CD4-positive, CD25-positive, alpha-beta regulatory T cell (primary cell): ENCODE data around the gene TJP3. TPM values are rescaled to one million over a fixed set of nuclear protein-coding genes. Genes with fewer than 3 reads are reported as not detected.
A peak's percentile ranks its signal among the peaks of the same experiment; 100 is the strongest.

Source experiments
- ATAC-seq, 2 donors: fragments of 150-1000 bp; cut with Tn5 transposase; one replicate each; pipeline ENCODE4 v1.10.0; 2021; ENCODE audit warnings: low read depth in 2 of 2, moderate number of reproducible peaks in 2 of 2, moderate library complexity in 1 of 2
- DNase-seq, 3 donors: peaks; one replicate each; pipeline versions ENCODE4 v3.0.0 to v3.0.0-alpha.2; 2012 to 2022; ENCODE audit warnings: mixed read lengths in 1 of 3
- H3K27ac ChIP-seq: one replicate; pipeline ENCODE4 v1.7.0; 2013; ENCODE audit warnings: mild to moderate bottlenecking, low read length; ENCODE audit not compliant: insufficient read depth, poor library complexity, severe bottlenecking
- H3K27me3 ChIP-seq: one replicate; pipeline ENCODE4 v1.7.0; 2013; ENCODE audit warnings: low read length; ENCODE audit not compliant: control insufficient read depth, insufficient read depth
- H3K36me3 ChIP-seq: one replicate; pipeline ENCODE4 v1.7.0; 2013; ENCODE audit warnings: mild to moderate bottlenecking, low read length, moderate library complexity; ENCODE audit not compliant: control insufficient read depth, insufficient read depth
- H3K4me1 ChIP-seq: 2 replicates; pipeline ENCODE4 v1.7.0; 2013; ENCODE audit warnings: mild to moderate bottlenecking, low read length; ENCODE audit not compliant: insufficient read depth, control insufficient read depth, poor library complexity, severe bottlenecking
- H3K4me3 ChIP-seq: one replicate; pipeline ENCODE4 v1.7.0; 2013; ENCODE audit warnings: low read depth, mild to moderate bottlenecking, low read length, moderate library complexity
- H3K9me3 ChIP-seq, 2 experiments: 1 replicate in 1 of 2; 2 replicates in 1 of 2; pipeline ENCODE4 v1.7.0; 2013; ENCODE audit warnings: low read length in 2 of 2, mild to moderate bottlenecking in 1 of 2, moderate library complexity in 1 of 2; ENCODE audit not compliant: control insufficient read depth in 2 of 2
- H3K27ac Mint-ChIP-seq, 3 donors: one replicate each; pipeline ENCODE4 v1.8.0; 2020 to 2022; ENCODE audit warnings: mild to moderate bottlenecking in 3 of 3, mixed read lengths in 3 of 3, moderate library complexity in 2 of 3
- H3K27me3 Mint-ChIP-seq: one replicate; pipeline ENCODE4 v1.8.0; 2022; ENCODE audit warnings: mild to moderate bottlenecking, mixed read lengths
- H3K36me3 Mint-ChIP-seq: one replicate; pipeline ENCODE4 v1.8.0; 2020; ENCODE audit warnings: mixed read lengths
- H3K4me1 Mint-ChIP-seq, 4 donors: one replicate each; pipeline ENCODE4 v1.8.0; 2020 to 2022; ENCODE audit warnings: mixed read lengths in 4 of 4, mild to moderate bottlenecking in 1 of 4
- H3K4me3 Mint-ChIP-seq, 4 donors: one replicate each; pipeline ENCODE4 v1.8.0; 2020 to 2022; ENCODE audit warnings: mild to moderate bottlenecking in 4 of 4, mixed read lengths in 4 of 4, moderate library complexity in 3 of 4
- H3K9me3 Mint-ChIP-seq, 7 donors: one replicate each; pipeline ENCODE4 v1.8.0; 2020 to 2022; ENCODE audit warnings: mixed read lengths in 7 of 7, mild to moderate bottlenecking in 3 of 7, moderate library complexity in 2 of 7
- polyA plus RNA-seq, 4 donors: library from polyadenylated mRNA; unstranded; fragments of 300-500 nt; fragmentation: Illumina TruSeq; gene quantifications; one replicate each; pipeline ENCODE4 v1.2.3, GENCODE V29; 2021
- total RNA-seq: library from RNA; stranded (reverse); gene quantifications from one replicate; pipeline ENCODE4 v1.2.3, GENCODE V29; 2022

The TJP3 gene
- total and polyA plus RNA-seq, 5 donors from 2014 or later, result 20.6 to 34.4 (median 28.6) TPM

DNA sequence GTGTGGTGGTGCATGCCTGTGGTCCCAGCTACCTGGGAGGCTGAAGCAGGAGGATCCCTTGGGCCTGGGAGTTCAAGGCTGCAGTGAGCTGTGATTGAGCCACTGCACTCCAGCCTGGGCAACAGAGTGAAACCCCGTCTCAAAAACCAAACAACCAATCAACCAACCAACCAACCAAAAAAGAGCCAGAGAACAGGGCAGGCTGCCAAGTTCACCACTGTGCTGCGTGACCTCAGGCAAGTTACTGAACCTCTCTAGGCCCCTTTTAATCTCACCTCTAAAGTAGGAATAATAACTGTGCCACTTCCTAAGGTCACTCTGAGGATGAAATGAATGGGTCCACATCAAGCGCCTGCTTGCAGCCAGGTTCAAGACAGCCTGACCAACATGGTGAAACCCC, 16.9 kb downstream of the TJP3 start:
- Histone ChIP-seq H3K4me3 (no peak overlapping the region), H3K4me1 (peaks cover 22% of the 10 kb centered on the region), H3K36me3 (no peaks in the 10 kb centered on the region), H3K27me3 (no peaks in the 10 kb centered on the region), H3K27ac (no peak overlapping the region), H3K9me3 (no peaks in the 10 kb centered on the region)
- Mint-ChIP-seq H3K9me3 (no peaks in the 10 kb centered on the region), H3K27me3 (peaks cover 22% of the 10 kb centered on the region), H3K27ac (peak overlapping the region in 1 of 3 donors; percentile 10), H3K36me3 (peaks cover 3% of the 10 kb centered on the region), H3K4me1 (peaks cover 0 to 29% (median 10%) of the 10 kb centered on the region in 4 donors), H3K4me3 (peak overlapping the region in 1 of 4 donors; percentile 27)
- ATAC-seq (no peak), DNase-seq (no peak)

DNA sequence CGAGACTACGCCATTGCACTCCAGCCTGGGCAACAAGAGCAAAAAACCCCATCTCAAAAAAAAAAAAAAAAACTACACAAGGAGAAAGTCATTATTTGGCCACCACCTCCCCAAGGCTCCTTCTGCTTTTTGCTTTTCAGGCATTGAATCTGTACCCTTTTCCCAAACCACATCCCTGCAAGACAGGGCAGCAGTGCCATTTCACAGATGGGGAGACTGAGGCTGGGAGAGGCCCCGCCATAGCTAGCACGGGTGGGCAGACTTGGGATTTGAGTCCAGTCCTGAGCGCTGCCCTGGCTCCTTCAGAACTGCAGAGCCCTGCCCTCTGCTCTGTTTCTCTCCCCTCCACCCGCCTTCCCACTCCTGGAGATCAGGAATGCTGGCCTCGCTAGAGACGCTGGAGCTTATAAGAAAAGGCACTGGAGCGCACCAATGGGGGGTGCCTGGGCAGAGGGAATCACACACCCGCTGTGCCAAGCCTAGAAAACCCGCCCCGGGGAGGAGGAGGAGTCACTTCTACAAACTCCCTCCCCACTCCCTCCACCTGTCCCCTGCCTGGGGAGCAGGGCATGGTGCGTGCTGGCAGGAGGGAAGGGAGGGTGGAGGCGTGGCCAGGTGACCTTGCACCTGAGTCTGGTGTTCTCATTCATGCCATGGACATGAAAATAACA, 17.6 kb downstream of the TJP3 start:
- peaks cover 3% of the 10 kb centered on the region for H3K36me3 Mint-ChIP-seq
- no peak for ATAC-seq

DNA sequence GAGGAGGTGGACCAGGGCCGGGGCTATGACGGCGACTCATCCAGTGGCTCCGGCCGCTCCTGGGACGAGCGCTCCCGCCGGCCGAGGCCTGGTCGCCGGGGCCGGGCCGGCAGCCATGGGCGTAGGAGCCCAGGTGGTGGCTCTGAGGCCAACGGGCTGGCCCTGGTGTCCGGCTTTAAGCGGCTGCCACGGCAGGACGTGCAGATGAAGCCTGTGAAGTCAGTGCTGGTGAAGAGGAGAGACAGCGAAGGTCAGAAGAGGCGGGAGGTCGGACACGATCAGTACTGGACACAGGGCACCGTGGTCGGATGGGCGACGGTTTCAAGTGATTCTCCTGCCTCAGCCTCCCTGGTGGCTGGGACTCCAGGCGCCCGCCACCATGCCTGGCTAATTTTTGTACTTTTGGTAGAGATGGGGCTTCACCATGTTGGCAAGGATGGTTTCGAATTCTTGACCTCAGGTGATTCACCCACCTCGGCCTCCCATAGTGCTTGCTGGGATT, 22.3 kb downstream of the TJP3 start:
- Histone ChIP-seq H3K9me3 (no peaks in the 10 kb centered on the region), H3K27ac (no peak overlapping the region), H3K4me1 (no peaks in the 10 kb centered on the region), H3K27me3 (no peaks in the 10 kb centered on the region), H3K4me3 (no peak overlapping the region), H3K36me3 (peaks cover 6% of the 10 kb centered on the region)
- ATAC-seq (no peak), DNase-seq (no peak)
- no peaks in the 10 kb centered on the region for H3K27me3 Mint-ChIP-seq
- no peak overlapping the region for H3K27ac Mint-ChIP-seq
- H3K4me3 Mint-ChIP-seq, result no peak overlapping the region
- H3K4me1 Mint-ChIP-seq, result no peaks in the 10 kb centered on the region
- H3K9me3 Mint-ChIP-seq, result no peaks in the 10 kb centered on the region
- H3K36me3 Mint-ChIP-seq, result peaks cover 20% of the 10 kb centered on the region

More for the DNA sequence above, 17.6 kb downstream of the TJP3 start:
- no peaks in the 10 kb centered on the region for H3K36me3 ChIP-seq
- no peaks in the 10 kb centered on the region for H3K27me3 ChIP-seq
- H3K9me3 ChIP-seq, result no peaks in the 10 kb centered on the region
- H3K4me1 ChIP-seq, result peaks cover 16% of the 10 kb centered on the region
- peaks cover 16% of the 10 kb centered on the region for H3K27me3 Mint-ChIP-seq
- no peak overlapping the region for H3K4me3 ChIP-seq
- H3K4me3 Mint-ChIP-seq, result no peak overlapping the region
- H3K9me3 Mint-ChIP-seq, result no peaks in the 10 kb centered on the region
- no peak for DNase-seq
- peaks cover 0 to 26% (median 9%) of the 10 kb centered on the region in 4 donors for H3K4me1 Mint-ChIP-seq
- no peak overlapping the region for H3K27ac Mint-ChIP-seq
- H3K27ac ChIP-seq, result no peak overlapping the region

DNA sequence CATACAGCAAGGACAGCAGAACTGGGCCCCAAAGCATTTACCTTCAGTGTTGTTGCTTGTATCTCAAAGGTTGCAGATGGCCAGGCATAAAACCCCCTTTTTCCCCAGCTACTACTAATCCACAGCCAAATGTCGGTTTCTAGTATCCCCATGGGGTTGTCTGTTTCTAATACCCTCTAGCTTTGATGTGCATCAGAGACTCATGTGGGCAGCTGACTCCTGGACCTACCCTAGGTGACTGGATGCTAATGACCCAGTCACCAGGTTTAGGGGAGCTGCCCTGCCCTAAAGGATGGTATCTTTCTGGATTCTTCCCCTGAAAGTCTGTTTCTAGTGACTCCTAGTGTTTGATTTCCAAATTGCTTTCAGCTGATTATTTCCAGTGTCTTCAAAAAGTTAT, 23.9 kb downstream of the TJP3 start:
- H3K4me3 ChIP-seq, result no peak overlapping the region
- Mint-ChIP-seq H3K4me3 (no peak overlapping the region), H3K27me3 (no peaks in the 10 kb centered on the region), H3K4me1 (peaks cover 0 to 5% (median under 1%) of the 10 kb centered on the region in 4 donors), H3K9me3 (no peaks in the 10 kb centered on the region), H3K27ac (no peak overlapping the region), H3K36me3 (peaks cover 28% of the 10 kb centered on the region)
- peaks cover 13% of the 10 kb centered on the region for H3K36me3 ChIP-seq
- no peaks in the 10 kb centered on the region for H3K27me3 ChIP-seq
- DNase-seq (no peak), ATAC-seq (no peak)
- H3K4me1 ChIP-seq, result no peaks in the 10 kb centered on the region
- no peaks in the 10 kb centered on the region for H3K9me3 ChIP-seq
- H3K27ac ChIP-seq, result no peak overlapping the region

DNA sequence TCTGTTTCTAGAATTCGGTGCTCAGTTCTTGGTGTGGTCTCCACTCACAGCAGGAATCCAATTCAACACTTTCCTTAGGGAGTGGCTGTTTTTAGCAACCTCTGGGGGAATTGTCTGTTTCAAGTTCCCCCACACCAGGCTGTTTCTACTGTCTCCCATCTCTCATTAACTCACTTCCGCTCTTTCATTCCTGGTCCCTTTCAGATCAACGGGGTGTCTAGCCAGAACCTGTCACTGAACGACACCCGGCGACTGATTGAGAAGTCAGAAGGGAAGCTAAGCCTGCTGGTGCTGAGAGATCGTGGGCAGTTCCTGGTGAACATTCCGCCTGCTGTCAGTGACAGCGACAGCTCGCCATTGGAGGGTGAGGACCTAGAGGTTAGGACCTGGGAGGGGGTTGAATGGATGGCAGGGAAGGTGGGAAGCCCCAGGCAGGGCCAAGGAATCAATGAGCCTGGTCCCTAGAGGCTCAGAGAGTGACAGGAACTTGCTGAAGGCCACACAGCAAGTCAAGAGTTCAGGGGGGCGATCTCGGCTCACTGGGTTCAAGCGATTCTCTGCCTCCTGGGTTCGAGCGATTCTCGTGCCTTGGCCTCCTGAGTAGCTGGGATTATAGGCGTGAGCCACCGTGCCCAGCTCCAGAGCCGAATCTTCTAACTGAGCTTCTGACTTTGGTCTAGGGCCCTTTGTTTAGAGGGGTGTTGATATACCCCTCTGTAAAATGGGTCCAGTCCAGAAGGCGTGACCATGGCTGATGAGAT, 25.5 kb downstream of the TJP3 start:
- Mint-ChIP-seq H3K27ac (peak overlapping the region in 1 of 3 donors; percentile 73), H3K4me1 (peaks cover 0 to 21% (median 12%) of the 10 kb centered on the region in 4 donors), H3K9me3 (peaks cover 0 to 2% (median 0%) of the 10 kb centered on the region in 7 donors), H3K36me3 (peaks cover 43% of the 10 kb centered on the region), H3K27me3 (no peaks in the 10 kb centered on the region), H3K4me3 (peak overlapping the region in 2 of 4 donors; percentile 35 to 63)
- no peak for DNase-seq
- H3K27me3 ChIP-seq, result no peaks in the 10 kb centered on the region
- no peak overlapping the region for H3K4me3 ChIP-seq
- no peak overlapping the region for H3K27ac ChIP-seq
- ATAC-seq, result no peak
- peaks cover 20% of the 10 kb centered on the region for H3K36me3 ChIP-seq
- H3K4me1 ChIP-seq, result peaks cover 7% of the 10 kb centered on the region
- H3K9me3 ChIP-seq, result no peaks in the 10 kb centered on the region

DNA sequence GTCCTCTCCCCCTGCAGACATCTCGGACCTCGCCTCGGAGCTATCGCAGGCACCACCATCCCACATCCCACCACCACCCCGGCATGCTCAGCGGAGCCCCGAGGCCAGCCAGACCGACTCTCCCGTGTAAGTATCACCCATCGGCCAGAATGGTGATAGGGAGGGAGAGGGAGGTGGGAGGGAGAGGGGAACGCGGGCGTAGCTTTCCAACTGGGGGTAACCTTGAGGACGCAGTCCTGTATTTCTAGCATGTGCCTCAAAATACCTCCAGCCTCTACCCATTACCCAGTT, 26.1 kb downstream of the TJP3 start:
- DNase-seq, result no peak
- H3K27ac ChIP-seq, result no peak overlapping the region
- Mint-ChIP-seq H3K27me3 (no peaks in the 10 kb centered on the region), H3K27ac (no peak overlapping the region), H3K4me1 (peaks cover 2 to 26% (median 15%) of the 10 kb centered on the region in 4 donors), H3K9me3 (peaks cover 0 to 2% (median 0%) of the 10 kb centered on the region in 7 donors), H3K4me3 (peak overlapping the region in 1 of 4 donors; percentile 35), H3K36me3 (peaks cover 40% of the 10 kb centered on the region)
- H3K4me3 ChIP-seq, result no peak overlapping the region
- H3K36me3 ChIP-seq, result peaks cover 20% of the 10 kb centered on the region
- no peaks in the 10 kb centered on the region for H3K9me3 ChIP-seq
- H3K27me3 ChIP-seq, result no peaks in the 10 kb centered on the region
- H3K4me1 ChIP-seq, result peaks cover 12% of the 10 kb centered on the region
- ATAC-seq, result no peak

DNA sequence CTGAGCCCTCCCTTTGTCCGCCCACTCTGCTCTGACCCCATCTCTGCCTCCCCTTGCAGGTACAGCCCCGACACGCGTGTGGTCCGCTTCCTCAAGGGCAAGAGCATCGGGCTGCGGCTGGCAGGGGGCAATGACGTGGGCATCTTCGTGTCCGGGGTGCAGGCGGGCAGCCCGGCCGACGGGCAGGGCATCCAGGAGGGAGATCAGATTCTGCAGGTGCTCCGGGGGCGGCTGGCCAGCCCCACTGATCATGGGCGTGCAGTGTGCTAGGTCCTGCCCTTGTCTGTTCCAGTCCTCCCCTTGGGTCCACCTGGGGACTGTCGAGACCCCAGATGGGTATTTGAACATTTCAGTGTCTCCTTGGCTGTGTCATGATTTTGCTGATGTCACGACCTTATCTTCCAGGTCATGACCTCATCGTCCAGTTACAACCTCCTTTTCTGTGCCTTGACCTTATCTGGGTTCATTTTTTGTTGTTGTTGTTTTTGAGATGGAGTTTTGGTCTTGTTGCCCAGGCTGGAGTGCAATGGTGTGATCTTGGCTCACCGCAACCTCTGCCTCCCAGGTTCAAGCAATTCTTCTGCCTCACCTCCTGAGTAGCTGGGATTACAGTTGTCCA, 28.0 kb downstream of the TJP3 start:
- no peak for DNase-seq

More for the DNA sequence above, 28.0 kb downstream of the TJP3 start:
- no peaks in the 10 kb centered on the region for H3K27me3 Mint-ChIP-seq
- Histone ChIP-seq H3K9me3 (no peaks in the 10 kb centered on the region), H3K27me3 (no peaks in the 10 kb centered on the region), H3K36me3 (peaks cover 20% of the 10 kb centered on the region), H3K4me3 (no peak overlapping the region), H3K4me1 (peaks cover 24% of the 10 kb centered on the region), H3K27ac (no peak overlapping the region)
- H3K36me3 Mint-ChIP-seq, result peaks cover 43% of the 10 kb centered on the region
- peaks cover 0 to 2% (median 0%) of the 10 kb centered on the region in 7 donors for H3K9me3 Mint-ChIP-seq
- H3K27ac Mint-ChIP-seq, result peak overlapping the region in 2 of 3 donors; percentile 78 to 80
- no peak for ATAC-seq
- no peak overlapping the region for H3K4me3 Mint-ChIP-seq
- peaks cover 7 to 34% (median 20%) of the 10 kb centered on the region in 4 donors for H3K4me1 Mint-ChIP-seq
